Peyer's patch (tissue), 4 donors: ENCODE data around the gene SULT1C4.

ENCODE experiments used
- POLR2A ChIP-seq, 2 donors: fragments of 450-650 bp; IDR thresholded peaks; one replicate each; pipeline ENCODE4 v1.5.1; 2017; ENCODE audit warnings: antibody characterized with exemption in 2 of 2, mild to moderate bottlenecking in 2 of 2, moderate library complexity in 2 of 2
- TF ChIP-seq, protein P1 (sequence below), 6 experiments: fragments of 450-650 bp in 4 of 6; fragments of 200-600 bp in 2 of 6; sonication (generic) in 1 of 6; IDR thresholded peaks; one replicate each; pipeline ENCODE4 v1.5.1; 2017 to 2019; ENCODE audit warnings: antibody characterized with exemption in 6 of 6, mild to moderate bottlenecking in 3 of 6, moderate library complexity in 1 of 6

DNA sequence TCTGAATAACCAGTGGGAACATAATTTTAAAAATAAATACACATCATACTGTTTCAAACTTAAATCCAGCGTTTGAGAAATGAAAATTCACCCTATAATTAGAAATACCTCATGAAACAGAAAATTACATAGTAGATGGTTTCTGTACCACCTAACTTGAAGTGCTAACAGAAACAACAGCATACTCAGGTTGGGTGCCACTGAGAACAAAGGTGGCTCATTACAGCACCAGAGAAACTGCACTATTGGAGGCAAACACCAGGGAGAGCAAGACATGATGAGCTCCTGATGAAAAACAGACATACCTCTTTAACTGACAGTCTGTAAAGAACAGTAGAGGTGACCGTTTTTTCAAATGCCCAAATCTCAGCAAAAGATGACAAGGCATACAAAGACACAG lies 12.6 kb downstream of the SULT1C4 start:
- TF ChIP-seq, protein P1, sequence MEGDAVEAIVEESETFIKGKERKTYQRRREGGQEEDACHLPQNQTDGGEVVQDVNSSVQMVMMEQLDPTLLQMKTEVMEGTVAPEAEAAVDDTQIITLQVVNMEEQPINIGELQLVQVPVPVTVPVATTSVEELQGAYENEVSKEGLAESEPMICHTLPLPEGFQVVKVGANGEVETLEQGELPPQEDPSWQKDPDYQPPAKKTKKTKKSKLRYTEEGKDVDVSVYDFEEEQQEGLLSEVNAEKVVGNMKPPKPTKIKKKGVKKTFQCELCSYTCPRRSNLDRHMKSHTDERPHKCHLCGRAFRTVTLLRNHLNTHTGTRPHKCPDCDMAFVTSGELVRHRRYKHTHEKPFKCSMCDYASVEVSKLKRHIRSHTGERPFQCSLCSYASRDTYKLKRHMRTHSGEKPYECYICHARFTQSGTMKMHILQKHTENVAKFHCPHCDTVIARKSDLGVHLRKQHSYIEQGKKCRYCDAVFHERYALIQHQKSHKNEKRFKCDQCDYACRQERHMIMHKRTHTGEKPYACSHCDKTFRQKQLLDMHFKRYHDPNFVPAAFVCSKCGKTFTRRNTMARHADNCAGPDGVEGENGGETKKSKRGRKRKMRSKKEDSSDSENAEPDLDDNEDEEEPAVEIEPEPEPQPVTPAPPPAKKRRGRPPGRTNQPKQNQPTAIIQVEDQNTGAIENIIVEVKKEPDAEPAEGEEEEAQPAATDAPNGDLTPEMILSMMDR (IDR thresholded peaks at IDR 0.05), result no peak
- no peak for TF ChIP-seq POLR2A (IDR thresholded peaks at IDR 0.05)
